H1 (cell line): ENCODE results near the gene FGF18. TPM values are rescaled to one million over a fixed set of nuclear protein-coding genes. Genes with fewer than 3 reads are reported as not detected.

Experiments used
- polyA plus RNA-seq, 7 experiments: library from polyadenylated mRNA; depleted of rRNA in 3 of 7; stranded (reverse) in 5 of 7; unstranded in 2 of 7; fragments of >200 nt in 5 of 7; fragments of 200-250 nt in 2 of 7; gene quantifications; 1 replicate in 5 of 7; 2 replicates in 1 of 7; 4 replicates in 1 of 7; pipeline versions ENCODE4 v1.2.1 to v1.2.3, GENCODE V29; 2011 to 2013; ENCODE audit warnings: missing spikeins in 2 of 7, mixed read lengths in 2 of 7
- total RNA-seq: library from RNA; stranded (reverse); fragmentation: NEBNext Ultra II Directional; extraction: Animal tissue kit (Norgen Biotek cat#: 25700); gene quantifications from 2 replicates; pipeline ENCODE4 v1.2.1, GENCODE V29; 2021
- TF ChIP-seq, protein P1 (sequence below), 3 experiments: IDR thresholded peaks; 1 replicate in 2 of 3; 2 replicates in 1 of 3; pipeline versions ENCODE4 v1.5.1 to v1.6.1; 2011; ENCODE audit warnings: low read length in 3 of 3, mild to moderate bottlenecking in 3 of 3, inconsistent platforms in 2 of 3, low read depth in 1 of 3, moderate library complexity in 1 of 3; ENCODE audit not compliant: insufficient read depth in 1 of 3; ENCODE audit errors: control extremely low read depth in 1 of 3

The FGF18 gene
- total and polyA plus RNA-seq, 2 of the 8 experiments (the other 6 are each of a cell fraction or from before 2014, with no cell fraction given): 0.54 to 1.3 TPM

DNA sequence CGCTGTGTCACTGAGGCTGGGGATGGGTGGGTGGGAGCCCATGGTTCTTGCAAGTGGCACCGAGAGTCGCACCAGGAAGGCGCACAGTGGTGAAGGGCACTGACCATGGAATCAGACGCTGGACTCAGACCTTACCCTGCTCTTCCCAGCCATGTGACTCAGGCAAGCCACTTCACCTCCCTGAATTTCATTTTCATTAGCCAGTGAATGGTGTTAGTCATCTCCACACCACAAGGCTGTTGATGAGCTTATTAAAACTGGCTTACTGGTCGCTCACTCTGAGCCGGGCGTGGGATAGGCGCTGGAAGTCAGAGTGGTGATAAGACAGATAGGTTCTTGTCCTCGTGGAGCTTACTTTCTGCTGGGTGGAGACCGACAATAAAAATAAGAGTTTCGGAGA lies 25.1 kb downstream of the FGF18 start (continued):
- TF ChIP-seq, protein P1, sequence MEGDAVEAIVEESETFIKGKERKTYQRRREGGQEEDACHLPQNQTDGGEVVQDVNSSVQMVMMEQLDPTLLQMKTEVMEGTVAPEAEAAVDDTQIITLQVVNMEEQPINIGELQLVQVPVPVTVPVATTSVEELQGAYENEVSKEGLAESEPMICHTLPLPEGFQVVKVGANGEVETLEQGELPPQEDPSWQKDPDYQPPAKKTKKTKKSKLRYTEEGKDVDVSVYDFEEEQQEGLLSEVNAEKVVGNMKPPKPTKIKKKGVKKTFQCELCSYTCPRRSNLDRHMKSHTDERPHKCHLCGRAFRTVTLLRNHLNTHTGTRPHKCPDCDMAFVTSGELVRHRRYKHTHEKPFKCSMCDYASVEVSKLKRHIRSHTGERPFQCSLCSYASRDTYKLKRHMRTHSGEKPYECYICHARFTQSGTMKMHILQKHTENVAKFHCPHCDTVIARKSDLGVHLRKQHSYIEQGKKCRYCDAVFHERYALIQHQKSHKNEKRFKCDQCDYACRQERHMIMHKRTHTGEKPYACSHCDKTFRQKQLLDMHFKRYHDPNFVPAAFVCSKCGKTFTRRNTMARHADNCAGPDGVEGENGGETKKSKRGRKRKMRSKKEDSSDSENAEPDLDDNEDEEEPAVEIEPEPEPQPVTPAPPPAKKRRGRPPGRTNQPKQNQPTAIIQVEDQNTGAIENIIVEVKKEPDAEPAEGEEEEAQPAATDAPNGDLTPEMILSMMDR (IDR thresholded peaks at IDR 0.05; ENCODE audit: control extremely low read depth in 1 of 3, insufficient read depth in 1 of 3, low read depth in 1 of 3, low read length in 3 of 3): no peak
